Epithelial cell of proximal tubule (primary cell): ENCODE data around the gene APP. TPM values are rescaled to one million over a fixed set of nuclear protein-coding genes. Genes with fewer than 3 reads are reported as not detected.

Experiments
- DNase-seq: peaks from one replicate; pipeline ENCODE4 v3.0.0-alpha.2; 2011; ENCODE audit warnings: low read depth
- H3K4me3 ChIP-seq: 2 replicates; pipeline ENCODE4 v1.5.1; 2011; ENCODE audit warnings: low read depth, mild to moderate bottlenecking, low read length
- CTCF ChIP-seq: conservative IDR thresholded peaks from 2 replicates; pipeline ENCODE4 v1.5.1; 2012; ENCODE audit warnings: low read depth, mild to moderate bottlenecking, low read length
- total RNA-seq: library from RNA; depleted of rRNA; stranded (reverse); fragments of >200 nt; gene quantifications from 2 replicates; pipeline ENCODE4 v1.2.3, GENCODE V29; 2015

Gene APP
- total RNA-seq, 1 donor from 2014 or later = 510 TPM

- H3K4me3 ChIP-seq = no peak overlapping the region
- TF ChIP-seq CTCF = no peak
- no peak for DNase-seq
Measured at GRCh38 chr21:25949701-25950100, 220.9 kb downstream of the APP start.

- no peak for TF ChIP-seq CTCF
- no peak for DNase-seq
- no peak overlapping the region for H3K4me3 ChIP-seq
Measured at GRCh38 chr21:25944672-25945213, 225.8 kb downstream of the APP start.

GRCh38 chr21:25944082-25944481 lies 226.5 kb downstream of the APP start:
- H3K4me3 ChIP-seq = no peak overlapping the region
- TF ChIP-seq CTCF = no peak
- DNase-seq = no peak

GRCh38 chr21:25942135-25942534 lies 228.4 kb downstream of the APP start:
- TF ChIP-seq CTCF = no peak
- DNase-seq = no peak
- H3K4me3 ChIP-seq = no peak overlapping the region

- DNase-seq = no peak
- no peak overlapping the region for H3K4me3 ChIP-seq
- no peak for TF ChIP-seq CTCF
Measured at GRCh38 chr21:25939396-25939761, 231.2 kb downstream of the APP start.

- H3K4me3 ChIP-seq = no peak overlapping the region
- TF ChIP-seq CTCF = no peak
- no peak for DNase-seq
Measured at GRCh38 chr21:25938658-25939395, 231.7 kb downstream of the APP start.

- no peak for TF ChIP-seq CTCF
- no peak for DNase-seq
- no peak overlapping the region for H3K4me3 ChIP-seq
Measured at GRCh38 chr21:25936776-25937175, 233.8 kb downstream of the APP start.
